ENCODE results near the gene RARA.

DNA sequence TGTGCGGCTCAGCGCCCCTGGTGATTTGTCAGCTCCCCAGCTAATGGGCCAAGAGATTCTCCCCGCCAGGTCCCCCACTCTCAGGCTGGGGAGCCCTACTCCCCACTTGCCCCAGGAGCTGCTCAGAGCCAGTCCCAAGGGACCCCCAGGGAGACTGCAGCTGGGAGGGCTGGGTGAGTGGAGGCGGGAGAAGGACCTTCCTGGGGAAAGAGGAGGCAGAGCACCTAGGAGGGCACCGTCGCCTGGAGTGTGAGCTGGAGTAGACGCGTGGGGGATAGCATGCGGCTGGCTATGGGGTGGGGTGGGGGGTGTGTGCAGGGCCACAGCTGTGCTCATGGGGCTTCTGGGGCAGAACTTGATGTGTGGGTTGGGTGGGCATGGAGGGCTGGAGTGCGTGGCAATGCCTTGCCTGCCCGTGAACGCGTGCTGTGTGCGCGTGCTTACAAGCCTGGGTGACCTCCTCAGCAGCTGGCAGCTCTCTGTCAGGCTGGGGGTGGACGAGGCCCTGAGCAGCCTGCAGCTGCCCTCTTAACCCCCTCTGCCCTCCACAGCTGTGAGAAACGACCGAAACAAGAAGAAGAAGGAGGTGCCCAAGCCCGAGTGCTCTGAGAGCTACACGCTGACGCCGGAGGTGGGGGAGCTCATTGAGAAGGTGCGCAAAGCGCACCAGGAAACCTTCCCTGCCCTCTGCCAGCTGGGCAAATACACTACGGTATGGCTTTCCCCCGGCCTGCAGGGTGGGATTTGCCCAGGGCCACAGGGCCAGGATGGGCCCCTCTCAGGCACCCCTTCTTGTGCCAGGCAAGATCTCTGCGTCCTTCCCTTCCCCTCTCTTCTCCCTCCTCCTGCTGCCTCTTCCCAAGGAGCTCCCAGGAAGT lies 42.6 kb downstream of the RARA start:
- TF ChIP-seq CTCF (IDR thresholded peaks at IDR 0.05): no peak
- TF ChIP-seq POLR2A (IDR thresholded peaks at IDR 0.05): no peak

All from right lobe of liver (tissue), 4 donors.